Effector CD4-positive, alpha-beta T cell (primary cell): ENCODE measurements around the gene GRID2.
"Not testable (repeated sequence)": the region's sequence is repeated elsewhere in the genome, so short reads cannot be mapped to it uniquely, and the experiment has no call there.

Experiments
- DNase-seq: peaks from one replicate; pipeline ENCODE4 v3.0.0-alpha.2; 2020

GRID2 gene

DNA sequence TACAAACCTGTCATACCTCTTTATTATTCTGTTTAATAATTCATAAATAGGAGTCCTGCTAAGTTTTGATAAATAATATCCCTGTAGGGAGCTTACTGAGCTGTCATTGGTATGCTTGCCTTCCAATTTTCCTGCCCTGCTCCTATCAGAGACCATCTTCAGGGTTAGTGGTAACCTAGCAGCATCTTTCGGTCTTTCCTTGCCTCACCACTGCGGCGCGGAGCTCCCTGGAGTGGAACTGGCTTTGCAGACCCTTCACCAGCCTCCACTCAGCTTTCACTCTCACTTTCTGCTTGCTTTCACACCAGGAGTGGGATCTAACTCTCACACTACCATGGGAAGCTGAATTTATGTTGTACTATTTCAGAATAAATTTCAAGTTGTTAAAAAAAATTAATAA lies 1043.1 kb downstream of the GRID2 start:
- DNase-seq: no peak

DNA sequence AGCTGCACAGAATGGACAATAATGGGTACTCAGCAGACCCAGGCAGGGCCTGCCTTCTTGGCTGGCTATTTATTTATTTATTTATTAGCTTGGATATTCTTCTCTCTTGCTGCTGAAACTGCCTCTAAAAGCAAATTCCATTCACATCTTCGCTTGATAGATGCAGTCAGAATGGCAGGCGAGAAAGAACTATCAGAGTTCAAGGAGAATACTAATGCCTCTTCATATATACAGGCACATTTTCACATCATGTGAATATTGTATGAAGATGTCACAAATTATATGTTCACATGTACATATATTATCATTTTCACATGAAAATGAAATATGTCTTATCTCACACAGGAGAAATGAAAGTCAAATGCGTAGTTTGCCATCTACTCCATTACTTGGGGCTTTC lies 1045.1 kb downstream of the GRID2 start:
- no peak for DNase-seq

DNA sequence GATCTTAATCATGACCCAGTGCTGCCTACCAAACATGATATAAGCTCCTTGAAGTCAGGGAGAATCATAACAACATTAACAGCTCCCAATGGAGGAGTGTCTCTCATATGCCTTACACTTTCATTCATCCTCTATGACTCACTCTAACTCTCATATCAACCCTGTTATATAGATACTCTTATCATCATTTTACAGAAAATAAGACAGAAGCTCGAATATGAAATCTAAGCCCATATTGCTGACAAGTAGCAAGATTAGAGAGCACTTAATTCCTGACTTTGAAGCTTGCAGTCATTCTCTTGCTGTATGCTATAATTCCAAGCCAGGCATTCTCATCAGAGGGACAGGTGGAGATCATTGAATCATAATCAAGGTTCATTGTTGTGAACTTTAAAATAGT lies 1048.1 kb downstream of the GRID2 start:
- DNase-seq: no peak

DNA sequence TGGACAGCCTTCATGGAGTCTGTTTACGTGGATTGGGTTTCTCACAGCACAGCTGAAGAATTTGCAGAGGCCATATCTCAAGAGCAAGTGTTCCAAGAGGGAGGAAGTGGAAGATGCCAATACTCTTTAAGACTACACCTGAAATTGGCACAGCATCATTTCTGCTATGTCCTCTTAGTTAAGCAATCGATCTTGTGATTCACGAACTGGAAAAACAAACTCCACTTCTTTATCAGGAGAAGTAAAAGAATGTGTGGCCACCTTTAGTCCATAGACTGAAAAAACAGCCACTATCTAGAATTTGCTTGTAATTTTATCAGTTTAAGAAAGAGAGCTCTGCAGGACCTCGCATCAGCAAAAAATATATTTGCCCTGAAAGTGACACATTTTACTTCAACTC lies 1051.6 kb downstream of the GRID2 start:
- no peak for DNase-seq

DNA sequence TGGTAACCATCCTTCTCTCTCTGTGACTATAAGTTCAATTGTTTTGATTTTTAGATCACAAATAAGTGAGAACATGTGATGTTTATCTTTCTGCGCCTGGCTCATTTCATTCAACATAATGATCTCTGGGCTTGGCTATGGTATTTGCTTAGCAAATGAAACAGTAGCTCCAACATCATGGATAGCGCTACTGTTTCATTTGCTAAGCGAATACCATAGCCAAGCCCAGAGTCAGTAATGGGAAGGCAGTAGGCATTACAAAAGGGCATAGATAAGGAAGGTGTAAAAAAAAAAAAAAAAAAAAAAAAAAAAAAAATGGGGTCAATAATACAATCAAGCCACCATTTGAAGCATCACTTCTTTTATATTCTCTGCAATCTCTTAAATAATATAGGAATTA lies 1055.8 kb downstream of the GRID2 start:
- no peak for DNase-seq

DNA sequence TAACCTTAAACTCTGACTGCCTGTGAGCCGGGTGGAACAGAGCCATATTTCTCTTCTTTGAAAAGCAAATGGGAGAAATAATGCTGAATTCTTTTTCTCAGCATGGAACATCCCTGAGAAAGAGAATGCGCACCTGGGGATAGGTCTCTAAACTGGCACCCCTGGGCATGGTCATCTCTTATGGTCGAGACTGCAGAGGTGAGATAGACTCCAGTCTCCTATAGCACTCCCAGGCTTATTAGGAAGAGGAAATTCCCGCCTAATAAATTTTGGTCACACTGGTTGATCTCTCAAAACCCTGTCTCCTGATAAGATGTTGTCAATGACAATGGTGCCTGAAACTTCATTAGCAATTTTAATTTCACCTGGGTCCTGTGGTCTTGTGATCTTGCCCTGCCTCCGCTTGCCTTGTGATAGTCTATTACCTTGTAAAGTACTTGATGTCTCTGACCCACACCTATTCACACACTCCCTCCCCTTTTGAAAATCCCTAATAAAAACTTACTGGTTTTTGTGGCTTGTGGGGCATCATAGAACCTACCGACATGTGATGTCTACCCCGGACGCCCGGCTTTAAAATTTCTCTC lies 1062.5 kb downstream of the GRID2 start:
- not testable (repeated sequence) for DNase-seq

DNA sequence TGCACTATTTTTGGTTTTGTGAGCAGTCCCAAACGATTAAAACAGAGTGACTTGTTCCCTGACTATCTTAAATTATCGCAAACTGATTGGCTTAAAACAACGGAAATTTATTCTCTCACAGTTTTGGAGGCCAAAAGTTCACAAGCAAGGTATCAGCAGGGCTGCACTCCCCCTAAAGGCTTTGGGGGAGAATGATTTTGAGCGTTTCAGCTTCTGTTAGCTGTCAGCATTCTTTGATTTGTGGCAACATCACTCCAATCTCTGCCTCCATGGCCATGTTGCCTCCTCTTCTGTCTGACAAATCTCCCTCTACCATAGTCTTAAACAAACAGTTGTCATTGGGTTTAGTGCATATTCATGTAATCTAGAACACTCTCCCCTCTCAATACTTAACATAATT lies 1065.2 kb downstream of the GRID2 start:
- DNase-seq: no peak

DNA sequence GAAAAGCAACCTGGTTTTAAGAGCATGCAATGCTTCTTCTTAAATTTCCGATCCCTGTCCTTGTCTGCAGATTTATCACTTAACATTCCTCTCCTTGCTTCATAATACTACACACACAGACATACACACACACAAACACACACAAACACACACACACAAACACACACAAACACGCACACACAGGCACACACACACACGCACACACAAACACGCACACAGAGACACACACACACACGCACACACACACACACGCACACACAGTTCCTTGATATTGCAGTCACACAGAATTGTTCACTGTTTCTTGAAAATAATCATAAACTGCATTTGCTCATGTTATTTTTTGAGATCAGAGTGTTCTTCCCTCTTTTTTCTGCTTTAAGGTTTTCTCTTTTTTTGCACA lies 1066.5 kb downstream of the GRID2 start:
- DNase-seq: no peak

DNA sequence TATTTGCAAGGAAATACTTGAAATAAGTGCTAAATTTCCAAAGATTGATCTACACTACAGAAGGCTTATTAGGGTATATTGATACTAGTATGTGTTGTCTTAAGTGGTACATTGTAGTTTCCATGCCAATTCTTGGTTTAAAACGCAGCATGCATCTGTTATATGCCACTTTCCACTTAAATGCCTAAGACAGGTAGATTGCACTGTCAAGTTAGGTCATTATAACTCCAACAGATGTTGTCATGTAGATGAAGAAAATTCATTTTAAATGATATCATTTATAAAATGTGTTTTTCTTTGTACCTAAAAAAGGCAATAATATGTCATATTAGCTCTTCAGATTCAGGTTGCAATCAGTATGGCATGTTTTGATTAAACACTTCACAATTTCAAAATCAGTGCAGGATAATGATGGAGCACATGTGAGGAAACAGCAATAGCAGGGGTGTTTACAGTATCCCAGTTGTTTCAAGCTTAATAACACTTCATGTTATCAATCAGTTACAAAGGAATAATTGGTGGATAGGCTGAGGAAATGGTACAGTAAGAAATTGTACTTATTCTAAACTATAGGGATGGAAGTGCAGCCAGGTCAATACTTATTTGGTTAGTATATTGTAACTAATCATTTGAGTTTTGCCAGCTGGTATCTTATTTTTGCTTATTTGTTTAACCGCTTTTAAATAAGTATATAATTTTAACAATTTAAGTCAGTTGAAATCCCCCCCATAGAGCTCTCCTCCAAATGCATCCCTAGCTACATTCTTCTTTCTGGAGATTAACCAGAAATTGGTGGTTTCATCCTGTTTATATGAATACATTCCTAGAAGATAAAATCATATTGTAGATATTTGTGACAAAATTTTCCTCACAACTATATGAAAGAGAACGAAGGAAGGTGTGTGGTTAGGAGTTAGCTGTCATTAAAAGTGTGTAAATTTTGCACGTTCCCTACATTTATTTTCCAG lies 1070.4 kb downstream of the GRID2 start:
- no peak for DNase-seq

DNA sequence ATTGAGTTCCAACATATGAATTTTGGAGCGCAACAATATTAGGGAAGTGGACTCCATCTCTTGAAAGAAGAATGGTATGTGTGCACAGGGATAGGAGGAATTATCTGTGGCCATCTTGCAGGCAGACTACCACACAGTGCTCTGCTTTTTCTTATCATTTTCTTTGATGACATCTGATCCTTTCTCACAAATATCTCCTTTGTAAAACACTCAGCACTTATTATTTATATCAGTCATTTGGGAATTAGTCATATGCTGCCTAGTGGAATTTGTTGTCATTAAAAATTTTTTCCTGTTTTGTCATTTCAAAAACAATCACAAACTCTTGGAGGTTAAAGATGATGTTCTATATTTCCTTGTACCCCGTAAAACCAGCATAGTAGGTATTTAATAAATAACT lies 1080.5 kb downstream of the GRID2 start:
- DNase-seq: no peak

DNA sequence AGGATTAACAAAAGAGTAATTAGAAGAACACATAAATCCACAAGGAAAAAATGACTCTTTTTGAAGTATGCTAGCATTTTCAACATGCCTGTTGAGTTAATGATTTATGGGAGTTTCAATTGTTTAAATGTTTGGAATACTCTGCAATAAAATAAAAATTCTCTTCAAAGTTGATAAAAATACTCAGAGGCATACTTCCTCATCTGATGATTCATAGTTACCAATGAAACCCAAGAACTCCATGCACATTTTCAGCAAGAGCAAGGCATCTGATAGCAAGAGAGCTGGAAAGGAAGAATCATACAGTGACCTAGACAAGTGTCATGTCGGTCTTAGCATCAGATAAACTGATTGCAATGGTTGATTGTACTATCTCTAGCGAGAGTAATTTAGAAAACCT lies 1081.1 kb downstream of the GRID2 start:
- no peak for DNase-seq

DNA sequence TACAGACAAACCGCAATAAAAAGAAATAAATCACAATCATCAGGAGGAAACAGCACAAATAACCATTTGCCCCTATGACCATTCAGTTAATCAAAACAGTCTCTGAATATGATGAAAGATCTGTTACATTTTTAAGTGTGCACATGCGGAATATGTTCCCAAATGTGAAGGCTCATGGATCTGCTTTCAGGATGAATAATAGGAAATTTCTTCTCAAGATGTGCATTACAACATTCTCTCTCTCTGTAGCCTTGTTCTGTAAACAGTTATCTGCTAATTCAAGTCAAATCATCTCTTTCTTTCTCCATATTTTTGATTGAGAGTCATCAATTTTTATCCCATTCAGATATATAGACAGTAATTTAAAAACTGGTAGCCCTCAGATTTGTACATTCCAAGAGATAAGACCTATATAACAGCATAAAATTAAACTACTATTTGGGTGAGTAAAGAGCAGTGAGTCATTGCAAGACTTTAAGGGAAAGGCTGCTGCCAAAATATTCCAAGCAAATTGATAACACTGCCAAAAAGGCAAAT lies 1090.8 kb downstream of the GRID2 start:
- DNase-seq: no peak

DNA sequence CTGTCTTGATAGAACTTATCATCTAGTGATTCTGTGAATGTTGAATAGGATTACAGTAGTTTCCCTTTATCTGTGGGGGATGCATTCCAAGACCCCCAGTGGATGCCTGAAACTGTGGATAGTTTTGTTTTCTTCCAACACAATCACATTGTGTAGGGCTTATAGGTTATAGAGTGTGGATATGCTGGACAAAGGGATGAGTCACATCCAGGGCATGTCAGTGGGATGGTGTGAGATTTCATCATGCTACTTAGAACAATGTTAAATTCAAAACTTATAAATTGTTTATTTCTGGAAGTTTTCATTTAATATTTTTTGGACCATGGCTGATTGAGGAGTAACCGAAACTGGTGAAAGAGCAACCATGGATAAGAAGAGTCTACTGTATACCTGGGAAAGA lies 1092.5 kb downstream of the GRID2 start:
- no peak for DNase-seq

DNA sequence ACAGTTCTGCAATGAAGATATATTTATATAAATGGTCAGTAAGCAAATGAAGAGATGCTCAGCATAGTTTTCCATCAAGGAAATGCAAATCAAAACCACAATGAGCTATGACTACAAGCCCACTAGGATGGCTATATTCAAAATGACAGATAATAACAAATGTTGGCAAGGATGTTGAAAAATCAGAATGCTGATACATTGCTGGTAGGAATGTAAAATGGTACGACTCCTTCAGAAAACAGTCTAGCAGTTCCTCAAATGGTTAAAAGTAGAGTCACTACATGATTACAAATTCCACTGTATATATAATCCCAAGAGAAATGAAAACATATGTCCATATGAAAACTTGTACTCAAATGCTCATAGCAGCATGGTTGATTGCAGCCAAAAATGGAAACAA lies 1099.8 kb downstream of the GRID2 start:
- DNase-seq: no peak

DNA sequence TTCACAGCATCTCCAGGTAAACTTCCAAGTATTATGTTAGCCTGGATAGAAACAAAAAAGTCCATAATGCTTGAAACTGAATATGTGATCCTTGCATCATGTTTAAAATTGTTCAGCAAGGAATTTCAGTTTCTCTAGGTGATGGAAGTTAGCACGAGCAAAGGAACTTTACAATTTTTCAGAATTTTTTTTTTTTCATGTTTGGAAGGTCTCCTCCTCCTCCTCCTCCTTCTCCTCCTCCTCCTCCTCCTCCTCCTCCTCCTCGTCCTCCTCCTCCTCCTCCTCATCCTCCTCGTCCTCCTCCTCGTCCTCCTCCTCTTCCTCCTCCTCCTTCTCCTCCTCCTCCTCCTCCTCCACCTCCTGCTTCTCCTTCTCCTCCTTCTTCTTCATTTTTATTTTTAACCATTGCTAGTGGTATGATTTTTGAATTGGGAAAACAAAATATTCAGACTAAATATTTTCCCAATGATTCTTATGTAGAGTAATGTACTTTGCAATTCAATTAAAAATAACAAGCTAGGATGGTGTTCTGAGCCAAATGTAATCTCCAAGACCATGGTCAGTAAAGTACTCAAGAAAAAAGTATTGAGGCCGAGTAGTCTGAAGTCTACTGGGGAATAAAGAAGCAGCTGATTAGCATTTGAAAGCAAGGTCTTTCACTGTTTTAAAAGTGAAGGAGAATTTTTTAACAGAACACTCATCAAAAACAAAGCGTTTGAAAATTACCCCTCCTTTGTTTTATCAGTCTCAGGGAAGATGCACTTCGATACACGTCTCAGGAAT lies 1103.9 kb downstream of the GRID2 start:
- DNase-seq: no peak

DNA sequence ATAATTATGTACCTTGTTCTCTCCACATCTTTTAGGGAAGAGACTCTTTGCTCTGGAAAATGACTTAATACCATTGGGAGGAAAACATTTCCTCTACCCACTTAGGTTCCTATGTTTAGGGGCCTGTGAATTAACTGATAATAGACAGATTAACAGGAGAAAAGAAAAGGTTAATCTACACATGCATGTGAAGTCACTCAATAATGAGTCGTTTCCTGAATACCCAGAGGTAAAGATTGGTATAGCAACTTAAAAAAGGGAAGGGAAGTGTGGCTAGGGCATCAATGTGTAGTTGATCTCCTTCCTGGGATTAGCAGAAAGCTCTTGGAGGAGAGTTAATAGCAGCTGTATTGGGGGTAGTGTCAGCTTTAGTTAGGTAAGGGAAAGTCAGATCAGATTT lies 1105.3 kb downstream of the GRID2 start:
- no peak for DNase-seq

DNA sequence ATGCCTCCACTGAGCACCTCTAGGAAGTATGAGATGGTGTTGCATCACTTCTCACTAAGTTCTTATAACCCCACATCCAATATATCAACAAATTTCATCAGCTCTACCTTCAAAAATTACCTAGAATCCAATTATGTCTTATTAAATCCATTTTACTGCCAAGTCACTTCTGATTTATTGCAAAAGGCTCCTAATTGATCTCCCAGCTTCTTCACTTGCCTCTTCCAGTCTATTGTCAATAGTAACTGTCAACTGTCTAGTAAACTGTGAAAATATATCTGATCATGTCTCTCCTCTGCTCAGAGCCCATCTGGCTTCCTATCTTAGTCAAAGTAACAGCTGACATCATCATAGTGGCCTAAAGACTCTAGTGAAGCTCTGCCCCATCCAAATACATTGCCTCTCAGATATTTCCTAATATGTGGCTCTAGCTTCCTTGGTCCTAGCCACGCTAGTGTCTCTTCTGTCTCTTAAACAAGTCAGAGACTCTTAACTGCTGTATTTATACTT lies 1110.3 kb downstream of the GRID2 start:
- no peak for DNase-seq

DNA sequence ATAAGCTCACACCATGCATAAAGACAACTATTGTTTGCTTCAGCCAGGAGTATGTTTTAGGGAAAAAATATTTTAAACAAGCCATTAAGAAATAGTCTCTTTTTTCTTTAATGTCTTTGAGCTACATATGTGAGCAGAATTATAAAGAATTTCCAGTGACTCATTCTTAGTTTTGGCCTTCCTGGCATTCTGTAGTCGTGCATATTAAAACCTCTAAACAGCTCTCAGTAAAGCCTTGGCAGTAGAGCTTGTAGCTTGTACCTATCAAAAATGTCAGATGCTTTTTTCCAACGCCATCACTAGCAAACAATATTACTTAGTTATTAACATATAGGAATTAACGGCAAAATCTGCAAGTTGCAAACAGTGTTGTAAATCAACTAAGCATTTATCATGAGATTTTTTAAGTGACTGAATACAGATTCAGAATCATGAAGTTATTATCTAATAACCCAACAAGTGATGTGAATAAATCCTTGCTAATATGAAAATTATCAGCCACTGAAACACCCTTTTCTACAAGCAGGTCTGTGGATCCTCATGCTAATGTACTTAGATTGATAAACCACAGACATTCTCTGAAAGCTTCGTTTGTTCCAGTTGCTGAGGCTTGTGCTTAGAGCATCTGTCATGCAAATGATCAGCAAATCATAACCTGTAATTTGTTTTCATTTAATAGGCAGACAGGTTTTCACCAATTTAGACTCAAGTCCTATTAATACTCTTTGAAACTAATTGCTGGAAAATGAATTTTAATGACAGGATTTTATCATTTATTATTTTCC lies 1112.8 kb downstream of the GRID2 start:
- DNase-seq: no peak

DNA sequence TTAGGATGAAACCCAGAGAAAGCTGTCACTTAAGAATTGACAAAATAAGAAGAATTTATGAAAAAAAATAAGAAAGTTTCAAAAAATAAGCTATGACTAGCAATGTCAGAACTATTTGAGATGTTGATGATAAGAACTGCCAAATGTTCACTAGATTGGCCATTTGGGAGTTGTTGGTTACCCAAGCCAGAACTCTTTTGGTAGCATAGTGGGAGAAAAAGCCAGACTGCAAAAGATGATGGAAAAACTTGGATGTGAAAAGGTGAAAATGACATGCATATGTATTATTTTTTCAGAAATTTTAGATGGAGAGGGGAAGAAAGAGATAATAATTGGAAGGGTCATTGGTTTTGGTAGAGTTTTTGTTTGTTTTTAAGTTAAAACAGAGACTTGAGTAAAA lies 1127.6 kb downstream of the GRID2 start:
- DNase-seq: no peak

DNA sequence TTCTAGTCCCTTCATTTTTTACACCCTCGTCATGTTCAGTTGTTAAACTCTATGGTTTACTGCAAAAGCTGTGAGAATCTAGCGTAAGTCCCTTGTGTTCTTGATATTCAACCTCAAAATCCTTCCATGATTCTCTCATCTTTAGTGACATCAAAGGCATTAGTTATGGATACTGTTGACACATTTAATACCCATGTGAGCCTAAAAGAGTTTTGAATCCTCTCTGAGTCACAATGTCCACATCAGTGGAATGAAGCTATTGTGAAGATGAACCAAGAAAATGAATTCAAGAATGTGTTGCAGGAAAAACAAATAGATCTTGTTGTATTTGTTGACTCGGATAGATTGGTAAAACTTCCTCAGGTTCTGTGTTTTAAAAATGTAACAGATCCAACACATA lies 1130.1 kb downstream of the GRID2 start:
- DNase-seq: no peak

DNA sequence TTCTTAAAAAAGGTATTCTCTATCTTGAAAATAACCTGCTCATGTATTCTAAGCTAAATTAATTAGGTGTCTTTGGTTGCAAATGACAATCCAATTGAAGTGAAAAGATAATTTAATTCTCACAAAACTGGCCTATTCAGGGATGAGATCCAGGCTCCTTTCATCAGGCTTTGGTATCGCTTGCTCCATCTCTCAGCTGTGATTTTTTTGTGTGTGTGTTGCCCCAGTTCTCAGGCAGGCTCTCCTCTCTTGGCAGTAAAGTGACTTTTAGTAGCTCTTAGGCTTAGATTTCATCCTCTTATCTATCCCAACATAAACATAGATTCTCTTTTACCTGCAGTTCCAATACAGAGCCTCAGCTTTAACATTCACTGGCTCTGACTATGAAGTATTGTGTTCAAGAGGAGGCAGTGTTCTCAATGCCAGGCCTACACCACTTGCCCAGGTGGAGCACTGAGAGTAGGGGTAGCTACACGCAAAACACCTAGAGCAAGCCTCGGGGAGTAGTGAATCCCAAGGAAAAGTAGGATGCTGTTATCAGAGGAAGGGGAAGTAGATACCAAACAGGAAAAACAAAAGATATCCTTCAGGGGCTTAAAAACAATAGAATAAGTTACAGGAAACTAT lies 1132.3 kb downstream of the GRID2 start:
- no peak for DNase-seq

DNA sequence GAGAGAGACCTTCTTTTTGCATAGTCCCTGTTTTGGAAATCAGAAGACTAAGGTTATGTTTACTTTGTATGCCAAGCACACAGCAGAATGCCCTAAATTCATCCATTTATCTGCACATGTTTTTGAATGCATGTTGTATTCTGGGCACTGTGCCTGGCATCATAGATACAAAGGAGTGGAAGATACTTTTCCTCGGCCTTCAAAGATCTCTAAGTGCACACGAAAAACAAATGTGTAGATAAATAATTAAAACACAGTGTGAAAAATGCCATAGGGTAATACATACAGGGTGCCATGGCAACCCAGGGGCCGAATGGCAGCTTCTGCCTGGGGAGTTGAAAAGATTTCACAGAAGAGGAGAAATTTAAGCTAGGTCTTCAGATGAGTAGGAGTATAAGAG lies 1134.2 kb downstream of the GRID2 start:
- DNase-seq: no peak
